HepG2 (cell line): ENCODE data around the gene CAMK1D.

Experiments used
- YY1 ChIP-seq: IDR thresholded peaks from 2 replicates; pipeline ENCODE4 v1.6.1; 2011; ENCODE audit warnings: low read length, low read depth, moderate library complexity, mild to moderate bottlenecking; ENCODE audit not compliant: insufficient read depth, insufficient replicate concordance
- ZNF274 ChIP-seq: sonication (generic); formaldehyde crosslinking; IDR thresholded peaks from 2 replicates; pipeline ENCODE4 v1.5.1; 2020; ENCODE audit warnings: mild to moderate bottlenecking, missing genetic modification reagents
- ZNF740 ChIP-seq: sonication (generic); formaldehyde crosslinking; IDR thresholded peaks from 2 replicates; pipeline ENCODE4 v1.4.0; 2020; ENCODE audit warnings: missing genetic modification reagents

GRCh38 chr10:12419262-12419847, 70.0 kb downstream of the CAMK1D start:
- TF ChIP-seq ZNF740 (CRISPR knock-in tag) (no peak), ZNF274 (no peak), YY1 (no peak)
